K562 (cell line): ENCODE measurements around the gene DBP. TPM values are rescaled to one million over a fixed set of nuclear protein-coding genes. Genes with fewer than 3 reads are reported as not detected.

ENCODE experiments used
- DMBX1 ChIP-seq: fragments of 250-450 bp; sonication (Bioruptor Pico); IDR thresholded peaks from 2 replicates; pipeline ENCODE4 v1.8.0; 2022; ENCODE audit warnings: inconsistent platforms, mild to moderate bottlenecking, moderate library complexity, borderline replicate concordance
- FOXJ2 ChIP-seq: fragments of 200-800 bp; sonication (Bioruptor generic); IDR thresholded peaks from 2 replicates; pipeline ENCODE4 v1.6.1; 2016; ENCODE audit warnings: missing genetic modification characterization, missing compliant biosample characterization
- FOXJ3 ChIP-seq: sonication (generic); formaldehyde crosslinking; IDR thresholded peaks from 2 replicates; pipeline ENCODE4 v1.4.0; 2020; ENCODE audit warnings: mild to moderate bottlenecking, missing genetic modification reagents
- HMG20A ChIP-seq: fragments of 450-650 bp; formaldehyde crosslinking; conservative IDR thresholded peaks from 2 replicates; pipeline ENCODE4 v1.4.0; 2020; ENCODE audit warnings: mild to moderate bottlenecking, mixed read lengths
- HMGN3 ChIP-seq: IDR thresholded peaks from 2 replicates; pipeline ENCODE4 v1.6.1; 2011; ENCODE audit warnings: borderline replicate concordance, low read depth, mild to moderate bottlenecking, mixed read lengths, low read length; ENCODE audit not compliant: insufficient read length; ENCODE audit errors: extremely low read depth
- KLF16 ChIP-seq: IDR thresholded peaks from 2 replicates; pipeline ENCODE4 v1.6.1; 2016; ENCODE audit warnings: antibody characterized with exemption
- MCM5 ChIP-seq: fragments of 450-650 bp; IDR thresholded peaks from 2 replicates; pipeline ENCODE4 v1.6.1; 2016; ENCODE audit warnings: low read depth
- POLR2AphosphoS5 ChIP-seq: IDR thresholded peaks from 2 replicates; pipeline ENCODE4 v1.6.1; 2011; ENCODE audit warnings: mild to moderate bottlenecking, low read depth, low read length, moderate library complexity; ENCODE audit not compliant: control insufficient read depth, insufficient read depth
- POLR3A ChIP-seq: IDR thresholded peaks from 2 replicates; pipeline ENCODE4 v1.6.1; 2011; ENCODE audit warnings: borderline replicate concordance, mild to moderate bottlenecking, moderate library complexity; ENCODE audit not compliant: insufficient read length, insufficient read depth; ENCODE audit errors: extremely low read depth
- RBM17 ChIP-seq: fragments of 200-400 bp; formaldehyde crosslinking; IDR thresholded peaks from 2 replicates; pipeline ENCODE4 v1.6.1; 2017; ENCODE audit warnings: low read depth, mild to moderate bottlenecking, low read length, borderline replicate concordance
- RBM22 ChIP-seq: fragments of 200-400 bp; formaldehyde crosslinking; IDR thresholded peaks from 2 replicates; pipeline ENCODE4 v1.6.1; 2018; ENCODE audit warnings: low read length, low read depth; ENCODE audit not compliant: poor library complexity, severe bottlenecking
- RFX5 ChIP-seq: IDR thresholded peaks from 2 replicates; pipeline ENCODE4 v1.6.1; 2011; ENCODE audit warnings: low read depth, mild to moderate bottlenecking, improper control_type of control experiment, low read length
- SMAD4 ChIP-seq: fragments of 250-450 bp; sonication (Bioruptor Pico); conservative IDR thresholded peaks from 2 replicates; pipeline ENCODE4 v1.8.0; 2021; ENCODE audit warnings: inconsistent platforms, mild to moderate bottlenecking, moderate library complexity
- STAT5A ChIP-seq: IDR thresholded peaks from 2 replicates; pipeline ENCODE4 v1.6.1; 2012; ENCODE audit warnings: low read length, inconsistent platforms, borderline replicate concordance
- ZC3H4 ChIP-seq: sonication (generic); formaldehyde crosslinking; IDR thresholded peaks from 2 replicates; pipeline ENCODE4 v1.9.0; 2021; ENCODE audit warnings: missing genetic modification reagents, borderline replicate concordance
- ZNF239 ChIP-seq: fragments of 250-450 bp; sonication (Bioruptor Pico); IDR thresholded peaks from 2 replicates; pipeline ENCODE4 v1.4.0; 2020; ENCODE audit warnings: mild to moderate bottlenecking
- ZNF644 ChIP-seq: fragments of 200-800 bp; sonication (Bioruptor generic); IDR thresholded peaks from 2 replicates; pipeline ENCODE4 v1.6.1; 2016; ENCODE audit warnings: low read depth, missing genetic modification characterization, missing compliant biosample characterization
- ZNF77 ChIP-seq: fragments of 250-450 bp; sonication (Bioruptor Pico); IDR thresholded peaks from 2 replicates; pipeline ENCODE4 v1.5.0; 2020
- ZZZ3 ChIP-seq: fragments of 450-650 bp; IDR thresholded peaks from 2 replicates; pipeline ENCODE4 v1.6.1; 2016; ENCODE audit warnings: antibody characterized with exemption, mild to moderate bottlenecking, moderate library complexity
- polyA plus RNA-seq, 8 experiments: library from polyadenylated mRNA; depleted of rRNA in 4 of 8; stranded (reverse) in 5 of 8; unstranded in 3 of 8; fragments of >200 nt; fragmentation: Nextera tagmentation in 2 of 8; fragmentation: Illumina TruSeq in 1 of 8; extraction: Ambion mirVana in 2 of 8; extraction: Trizol in 1 of 8; gene quantifications; 2 replicates each; pipeline versions ENCODE4 v1.2.1 to v1.2.3, GENCODE V29; 2011 to 2014; ENCODE audit warnings: inconsistent platforms in 1 of 8, missing spikeins in 1 of 8
- total RNA-seq, 7 experiments: library from RNA; depleted of rRNA in 6 of 7; stranded (reverse); fragments of >200 nt in 6 of 7; fragmentation: Illumina TruSeq in 2 of 7; extraction: Trizol in 2 of 7; gene quantifications; 2 replicates each; pipeline versions ENCODE4 v1.2.1 to v1.2.3, GENCODE V29; 2011 to 2021; ENCODE audit warnings: low replicate concordance in 1 of 7
- TF ChIP-seq, protein P1 (sequence below): fragments of 450-650 bp; IDR thresholded peaks from 2 replicates; pipeline ENCODE4 v1.6.1; 2014; ENCODE audit warnings: low read depth, mild to moderate bottlenecking, moderate library complexity, borderline replicate concordance
- TF ChIP-seq, protein P2 (sequence below): fragments of 250-450 bp; sonication (Bioruptor Pico); IDR thresholded peaks from 2 replicates; pipeline ENCODE4 v1.5.0; 2022; ENCODE audit warnings: mild to moderate bottlenecking
- TF ChIP-seq, protein P3 (sequence below): fragments of 200-400 bp; formaldehyde crosslinking; IDR thresholded peaks from 2 replicates; pipeline ENCODE4 v1.6.1; 2017; ENCODE audit warnings: mild to moderate bottlenecking, low read depth, low read length, moderate library complexity
- TF ChIP-seq, protein P4 (sequence below): fragments of 250-450 bp; sonication (Bioruptor Pico); IDR thresholded peaks from 2 replicates; pipeline ENCODE4 v1.9.0; 2021; ENCODE audit warnings: mild to moderate bottlenecking

DBP gene
- total and polyA plus RNA-seq, 9 of the 15 experiments (the other 6 are each of a cell fraction or from before 2014, with no cell fraction given) = 0.25 to 5.5 (median 1.8) TPM

DNA sequence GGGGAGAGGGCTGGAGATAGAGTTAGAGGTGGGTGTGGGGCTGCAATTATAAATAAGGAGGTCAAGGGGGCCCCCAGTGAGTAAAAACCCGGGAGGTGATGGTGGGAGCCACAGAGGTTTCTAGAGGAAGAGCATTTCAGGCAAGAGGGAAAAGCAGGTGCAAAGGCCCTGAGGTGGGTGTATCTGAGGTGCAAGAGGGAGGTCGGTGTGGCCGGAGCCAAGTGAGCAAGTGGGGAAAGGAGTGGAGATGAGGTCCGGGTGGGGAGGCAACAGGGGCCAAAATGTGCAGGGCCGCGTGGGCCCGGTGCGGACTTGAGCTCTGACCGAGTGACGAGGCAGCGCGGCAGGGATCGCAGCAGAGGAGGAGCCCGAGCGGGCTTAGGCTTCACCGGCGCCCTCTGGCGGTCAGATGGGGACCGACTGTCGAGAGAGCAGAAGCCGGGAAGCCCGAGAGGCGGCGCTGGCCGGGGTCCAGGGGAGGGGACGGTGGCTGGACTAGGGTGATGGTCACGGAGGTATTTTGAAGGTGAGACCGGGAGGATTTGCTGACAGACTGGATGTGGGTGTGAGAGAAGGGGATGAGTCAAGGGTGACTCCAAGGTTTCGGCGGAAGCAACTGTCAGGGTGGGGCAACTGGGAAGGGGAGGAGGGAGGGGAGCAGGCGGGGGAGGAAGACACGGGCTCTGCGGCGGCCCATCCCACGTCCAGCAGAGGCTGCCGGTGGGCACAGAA is 48.3 kb downstream of the DBP start (continued):
- TF ChIP-seq, protein P1, sequence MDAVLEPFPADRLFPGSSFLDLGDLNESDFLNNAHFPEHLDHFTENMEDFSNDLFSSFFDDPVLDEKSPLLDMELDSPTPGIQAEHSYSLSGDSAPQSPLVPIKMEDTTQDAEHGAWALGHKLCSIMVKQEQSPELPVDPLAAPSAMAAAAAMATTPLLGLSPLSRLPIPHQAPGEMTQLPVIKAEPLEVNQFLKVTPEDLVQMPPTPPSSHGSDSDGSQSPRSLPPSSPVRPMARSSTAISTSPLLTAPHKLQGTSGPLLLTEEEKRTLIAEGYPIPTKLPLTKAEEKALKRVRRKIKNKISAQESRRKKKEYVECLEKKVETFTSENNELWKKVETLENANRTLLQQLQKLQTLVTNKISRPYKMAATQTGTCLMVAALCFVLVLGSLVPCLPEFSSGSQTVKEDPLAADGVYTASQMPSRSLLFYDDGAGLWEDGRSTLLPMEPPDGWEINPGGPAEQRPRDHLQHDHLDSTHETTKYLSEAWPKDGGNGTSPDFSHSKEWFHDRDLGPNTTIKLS = no peak; the same call in 1 of the 2 replicates
- TF ChIP-seq HMG20A = no peak
- TF ChIP-seq ZC3H4 (CRISPR knock-in tag) = no peak
- TF ChIP-seq, protein P2, sequence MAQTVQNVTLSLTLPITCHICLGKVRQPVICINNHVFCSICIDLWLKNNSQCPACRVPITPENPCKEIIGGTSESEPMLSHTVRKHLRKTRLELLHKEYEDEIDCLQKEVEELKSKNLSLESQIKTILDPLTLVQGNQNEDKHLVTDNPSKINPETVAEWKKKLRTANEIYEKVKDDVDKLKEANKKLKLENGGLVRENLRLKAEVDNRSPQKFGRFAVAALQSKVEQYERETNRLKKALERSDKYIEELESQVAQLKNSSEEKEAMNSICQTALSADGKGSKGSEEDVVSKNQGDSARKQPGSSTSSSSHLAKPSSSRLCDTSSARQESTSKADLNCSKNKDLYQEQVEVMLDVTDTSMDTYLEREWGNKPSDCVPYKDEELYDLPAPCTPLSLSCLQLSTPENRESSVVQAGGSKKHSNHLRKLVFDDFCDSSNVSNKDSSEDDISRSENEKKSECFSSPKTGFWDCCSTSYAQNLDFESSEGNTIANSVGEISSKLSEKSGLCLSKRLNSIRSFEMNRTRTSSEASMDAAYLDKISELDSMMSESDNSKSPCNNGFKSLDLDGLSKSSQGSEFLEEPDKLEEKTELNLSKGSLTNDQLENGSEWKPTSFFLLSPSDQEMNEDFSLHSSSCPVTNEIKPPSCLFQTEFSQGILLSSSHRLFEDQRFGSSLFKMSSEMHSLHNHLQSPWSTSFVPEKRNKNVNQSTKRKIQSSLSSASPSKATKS = no peak
- TF ChIP-seq DMBX1 = no peak; the same call in 1 of the 2 replicates
- TF ChIP-seq FOXJ2 (tag) = no peak
- TF ChIP-seq, protein P3, sequence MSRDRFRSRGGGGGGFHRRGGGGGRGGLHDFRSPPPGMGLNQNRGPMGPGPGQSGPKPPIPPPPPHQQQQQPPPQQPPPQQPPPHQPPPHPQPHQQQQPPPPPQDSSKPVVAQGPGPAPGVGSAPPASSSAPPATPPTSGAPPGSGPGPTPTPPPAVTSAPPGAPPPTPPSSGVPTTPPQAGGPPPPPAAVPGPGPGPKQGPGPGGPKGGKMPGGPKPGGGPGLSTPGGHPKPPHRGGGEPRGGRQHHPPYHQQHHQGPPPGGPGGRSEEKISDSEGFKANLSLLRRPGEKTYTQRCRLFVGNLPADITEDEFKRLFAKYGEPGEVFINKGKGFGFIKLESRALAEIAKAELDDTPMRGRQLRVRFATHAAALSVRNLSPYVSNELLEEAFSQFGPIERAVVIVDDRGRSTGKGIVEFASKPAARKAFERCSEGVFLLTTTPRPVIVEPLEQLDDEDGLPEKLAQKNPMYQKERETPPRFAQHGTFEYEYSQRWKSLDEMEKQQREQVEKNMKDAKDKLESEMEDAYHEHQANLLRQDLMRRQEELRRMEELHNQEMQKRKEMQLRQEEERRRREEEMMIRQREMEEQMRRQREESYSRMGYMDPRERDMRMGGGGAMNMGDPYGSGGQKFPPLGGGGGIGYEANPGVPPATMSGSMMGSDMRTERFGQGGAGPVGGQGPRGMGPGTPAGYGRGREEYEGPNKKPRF = no peak
- TF ChIP-seq ZNF239 (CRISPR knock-in tag) = no peak
- TF ChIP-seq HMGN3 = peak; percentile 92
- TF ChIP-seq STAT5A = no peak
- TF ChIP-seq ZNF77 (CRISPR knock-in tag) = no peak
- TF ChIP-seq RBM17 = no peak
- TF ChIP-seq FOXJ3 (CRISPR knock-in tag) = no peak
- TF ChIP-seq, protein P4, sequence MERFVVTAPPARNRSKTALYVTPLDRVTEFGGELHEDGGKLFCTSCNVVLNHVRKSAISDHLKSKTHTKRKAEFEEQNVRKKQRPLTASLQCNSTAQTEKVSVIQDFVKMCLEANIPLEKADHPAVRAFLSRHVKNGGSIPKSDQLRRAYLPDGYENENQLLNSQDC = no peak
- TF ChIP-seq ZZZ3 = 0 out of 2 replicates have a peak, but pooled peaks have one; percentile 66
- no peak for TF ChIP-seq ZNF644 (tag)
- no peak for TF ChIP-seq RBM22
- TF ChIP-seq POLR2AphosphoS5 = no peak
- TF ChIP-seq POLR3A = no peak
- TF ChIP-seq RFX5 = no peak
- TF ChIP-seq MCM5 = no peak
- peak; percentile 54 for TF ChIP-seq SMAD4
- TF ChIP-seq KLF16 = no peak
